EL (cell line): Measurements from ENCODE around the gene LDLR.
"Not testable (repeated sequence)": the region's sequence is repeated elsewhere in the genome, so short reads cannot be mapped to it uniquely, and the experiment has no call there.

Experiments
- DNase-seq: peaks from one replicate; pipeline ENCODE4 v3.0.0-alpha.2; 2016

Gene LDLR

GRCh38 chr19:11145536-11145924, 56.3 kb downstream of the LDLR start:
- no peak for DNase-seq

DNA sequence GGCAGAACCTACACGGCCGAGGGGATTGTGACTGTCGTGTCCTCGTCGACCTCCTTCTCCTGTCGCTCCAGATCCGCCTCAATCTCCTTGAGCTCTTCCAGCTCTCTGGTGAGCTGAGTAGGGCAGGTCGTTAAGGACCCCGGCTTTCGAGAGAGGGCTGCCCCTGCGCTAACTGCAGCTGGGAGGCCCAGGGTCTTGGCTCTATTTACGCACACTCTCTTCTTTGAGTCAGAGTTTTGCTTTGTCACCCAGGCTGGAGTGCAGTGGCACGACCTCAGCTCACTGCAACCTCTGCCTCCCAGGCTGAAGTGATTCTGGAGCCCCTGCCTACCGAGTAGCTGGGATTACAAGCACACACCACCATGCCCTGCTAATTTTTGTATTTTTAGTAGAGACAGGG, 58.7 kb downstream of the LDLR start:
- DNase-seq, result no peak

DNA sequence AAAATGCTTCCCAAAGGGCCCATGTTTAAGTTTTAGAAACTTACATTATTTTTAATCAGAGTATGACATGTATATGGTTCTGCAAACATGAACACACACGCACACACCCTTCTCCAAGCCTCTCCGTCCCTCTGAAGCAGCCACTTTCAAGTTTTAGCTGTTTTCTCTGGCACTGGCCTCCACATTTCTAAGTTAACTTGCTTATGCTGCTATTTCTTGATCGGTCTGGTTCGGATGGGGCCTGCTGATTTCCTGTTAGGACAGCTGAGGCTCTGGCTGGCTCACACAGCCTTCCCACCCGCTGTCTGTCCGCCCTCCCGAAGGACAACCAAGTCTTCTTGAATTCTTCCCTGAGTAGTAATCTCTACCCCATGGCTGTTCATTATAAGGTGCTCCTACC, 61.9 kb downstream of the LDLR start:
- no peak for DNase-seq

DNA sequence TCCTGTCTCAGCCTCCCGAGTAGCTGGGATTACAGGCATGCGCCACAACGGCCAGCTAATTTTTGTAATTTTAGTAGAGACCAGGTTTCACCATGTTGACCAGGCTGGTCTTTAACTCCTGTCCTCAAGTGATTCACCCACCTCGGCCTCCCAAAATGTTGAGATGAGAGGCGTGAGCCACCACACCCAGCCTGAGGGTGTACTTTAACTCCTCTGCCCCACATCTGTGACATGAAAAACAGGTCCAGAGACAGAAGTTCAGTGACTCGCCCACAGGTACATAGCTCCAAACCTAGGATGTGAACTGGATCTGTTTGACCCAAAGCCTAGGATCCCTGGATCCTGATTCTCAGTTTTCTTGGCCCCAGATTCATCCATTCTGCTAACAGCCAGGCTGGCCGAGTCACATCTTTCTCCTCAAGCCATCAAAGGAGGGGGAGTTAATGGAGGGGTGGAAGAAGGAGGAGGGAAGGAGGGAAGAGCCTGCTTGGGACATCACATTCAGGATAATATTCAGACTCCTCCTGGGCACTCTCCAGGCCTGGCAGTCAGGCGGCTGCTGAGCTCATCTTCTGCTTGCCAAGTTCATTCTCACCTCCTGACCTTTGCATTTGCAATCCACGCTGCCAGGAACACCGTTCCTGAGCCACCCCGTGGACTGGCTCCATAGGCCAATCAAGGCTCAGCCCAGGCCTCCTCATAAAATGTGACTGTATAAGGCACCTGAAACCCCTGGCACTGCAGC, 63.2 kb downstream of the LDLR start:
- DNase-seq, result peak; percentile 74

DNA sequence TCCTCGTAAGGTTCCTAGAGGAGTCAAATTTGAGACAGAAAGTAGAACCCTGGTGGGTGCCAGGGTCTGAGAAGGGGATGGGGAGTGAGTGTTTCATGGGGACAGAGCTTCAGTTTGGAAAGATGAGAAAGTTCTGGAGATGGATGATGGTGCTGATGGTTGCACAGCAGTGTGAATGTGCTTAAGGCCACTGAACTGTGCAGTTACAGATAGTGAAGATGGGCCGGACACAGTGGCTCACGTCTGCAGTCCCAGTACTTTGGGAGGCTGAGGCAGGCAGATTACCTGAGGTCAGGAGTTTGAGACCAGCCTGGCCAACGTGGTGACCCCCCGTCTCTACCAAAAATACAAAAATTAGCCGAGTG, 65.4 kb downstream of the LDLR start:
- no peak for DNase-seq

- DNase-seq, result peak; percentile 99
These were observed 66.3 kb downstream of the LDLR start, which contains the start of gene SPC24 for GRCh38 chr19:11155373-11156120. TSS of gene SPC24 (minus strand) at chr19:11155782. CDS start at chr19:11155776, 6 bp downstream.

- no peak for DNase-seq
These were observed 70.6 kb downstream of the LDLR start for GRCh38 chr19:11159598-11160439.

DNA sequence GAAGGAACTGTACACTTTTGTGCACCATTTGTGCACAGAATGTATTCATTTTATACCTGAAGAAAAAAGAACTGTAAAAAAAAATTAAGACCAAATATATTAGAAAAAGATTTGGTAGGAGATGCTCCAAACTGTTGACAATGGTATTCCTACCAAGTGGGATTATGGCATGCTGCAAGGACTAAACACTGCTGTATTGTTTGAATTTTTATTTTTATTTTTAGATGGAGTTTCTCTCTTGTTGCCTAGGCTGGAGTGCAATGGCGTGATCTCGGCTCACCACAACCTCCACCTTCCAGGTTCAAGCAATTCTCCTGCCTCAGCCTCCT, 71.1 kb downstream of the LDLR start:
- not testable (repeated sequence) for DNase-seq

- no peak for DNase-seq
These were observed 75.0 kb downstream of the LDLR start for GRCh38 chr19:11164296-11164695.

DNA sequence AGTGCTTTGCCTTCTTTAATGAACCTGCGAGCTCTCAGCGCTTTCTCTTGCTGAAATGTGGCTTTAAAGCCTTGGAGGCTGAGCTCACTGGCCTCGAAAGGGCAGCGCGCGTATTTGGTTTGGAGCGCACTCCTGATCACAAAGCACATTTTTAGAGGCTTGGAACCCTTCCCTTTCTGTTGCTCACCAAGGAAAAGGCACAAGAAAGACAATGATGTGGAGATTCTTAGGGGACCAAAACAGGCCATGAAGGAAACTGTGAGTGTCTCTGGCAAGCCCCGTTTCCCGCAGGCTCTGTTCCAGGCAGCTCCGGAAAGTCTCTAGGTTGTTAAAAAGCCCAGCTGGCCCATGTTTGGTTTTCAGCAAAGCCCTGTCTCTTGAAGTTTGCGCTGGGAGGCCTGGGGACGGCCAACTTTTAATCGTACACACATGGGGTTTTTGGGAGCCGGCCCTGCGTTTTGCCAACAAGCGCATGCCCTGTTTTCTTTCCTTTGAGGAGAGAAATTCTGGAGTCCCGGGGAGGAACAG, 75.7 kb downstream of the LDLR start:
- DNase-seq, result no peak

GRCh38 chr19:11165486-11166030, 76.3 kb downstream of the LDLR start:
- peak; percentile 54 for DNase-seq

DNA sequence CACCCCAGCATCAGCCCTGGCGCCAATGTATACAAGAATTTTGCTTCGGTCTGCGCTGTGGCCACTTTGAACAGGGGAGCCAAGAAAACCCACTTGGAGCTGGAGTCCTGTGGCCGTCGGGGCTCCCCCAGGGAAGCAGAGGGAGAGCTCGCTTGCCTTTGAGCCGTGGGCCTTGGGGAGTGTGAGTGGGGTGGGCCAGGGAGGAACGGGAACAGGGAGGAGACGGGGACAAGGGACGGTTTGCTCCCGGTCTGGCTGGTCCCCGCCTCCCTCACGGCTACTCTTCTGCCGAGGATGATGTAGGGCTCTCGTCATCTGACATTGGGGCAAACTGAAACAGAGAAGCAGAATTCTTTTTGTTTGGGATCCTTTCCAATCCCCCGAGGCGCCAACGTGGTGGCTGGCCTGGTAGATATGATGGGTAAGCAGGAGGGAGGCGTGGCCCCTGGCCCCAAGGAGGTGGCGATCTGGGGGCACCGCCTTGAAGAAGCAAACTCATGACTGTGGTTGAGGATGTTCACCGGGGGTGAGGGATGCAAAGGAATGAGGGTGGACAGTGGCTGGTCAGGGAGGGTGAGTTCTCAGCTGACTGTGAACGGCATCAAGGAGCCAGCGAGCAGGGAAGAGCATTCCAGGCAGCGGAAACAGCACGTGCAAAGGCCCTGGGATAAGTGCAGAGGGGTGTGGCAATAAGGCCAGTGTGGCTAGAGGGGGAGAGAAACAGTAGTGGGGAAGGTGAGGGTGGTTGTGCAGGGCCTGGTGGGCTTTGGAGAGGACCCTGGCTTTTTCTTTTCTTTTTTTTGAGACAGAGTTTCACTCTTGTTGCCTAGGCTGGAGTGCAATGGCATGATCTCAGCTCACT, 77.2 kb downstream of the LDLR start:
- DNase-seq, result peak; percentile 99

DNA sequence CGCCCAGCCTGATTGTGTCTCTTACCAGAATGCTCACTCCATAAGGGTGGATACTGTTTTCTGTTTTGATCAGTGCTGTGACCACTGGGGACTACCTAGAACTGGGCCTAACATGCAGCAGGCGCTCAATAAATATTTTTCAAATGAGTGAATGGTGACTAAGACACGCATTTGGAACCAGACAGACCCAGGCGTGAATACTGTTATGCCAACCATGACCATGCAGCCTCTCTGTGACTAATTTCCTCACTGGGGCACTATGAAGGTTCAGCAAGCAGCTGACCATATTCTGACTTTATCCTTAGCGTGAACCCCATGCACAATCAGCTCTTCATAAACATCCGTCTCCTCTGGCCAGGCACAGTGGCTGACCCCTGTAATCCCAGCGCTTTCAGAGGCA, 79.3 kb downstream of the LDLR start:
- DNase-seq, result peak; percentile 98

DNA sequence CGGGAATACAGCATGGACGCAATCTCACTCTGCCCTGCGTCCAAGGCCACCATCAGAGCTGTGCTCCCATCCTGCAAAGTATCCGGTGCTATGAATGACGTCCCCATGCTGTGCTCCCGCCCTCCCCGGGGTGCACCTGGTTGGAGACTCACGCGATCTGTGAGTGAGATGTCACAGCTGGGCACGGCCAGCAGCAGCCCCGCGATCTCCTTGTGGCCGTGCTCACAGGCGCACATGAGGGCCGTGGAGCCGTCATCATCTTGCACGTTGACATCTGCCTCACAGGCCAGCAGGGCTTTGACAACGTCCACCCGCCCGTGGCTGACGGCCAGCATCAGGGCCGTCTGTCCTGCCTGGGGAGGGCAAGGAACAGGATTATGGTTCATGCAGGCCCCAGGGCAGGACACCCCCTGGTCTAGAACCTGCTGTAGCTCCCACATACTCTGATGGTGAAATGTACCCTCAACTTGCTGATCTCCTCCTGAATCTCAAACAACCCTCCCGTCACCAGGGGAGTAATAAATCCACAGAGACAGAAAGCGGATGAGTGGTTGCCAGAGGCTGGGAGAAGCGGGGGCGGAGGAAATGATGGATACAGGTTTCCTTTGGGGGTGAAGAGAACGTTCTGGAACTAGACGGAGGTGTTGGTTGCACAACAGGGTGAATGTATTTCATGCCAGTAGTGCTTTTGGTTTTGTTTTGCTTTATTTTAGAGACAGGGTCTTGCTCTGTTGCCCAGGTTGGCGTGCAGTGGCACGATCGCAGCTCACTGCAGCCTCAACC, 80.8 kb downstream of the LDLR start:
- no peak for DNase-seq

DNA sequence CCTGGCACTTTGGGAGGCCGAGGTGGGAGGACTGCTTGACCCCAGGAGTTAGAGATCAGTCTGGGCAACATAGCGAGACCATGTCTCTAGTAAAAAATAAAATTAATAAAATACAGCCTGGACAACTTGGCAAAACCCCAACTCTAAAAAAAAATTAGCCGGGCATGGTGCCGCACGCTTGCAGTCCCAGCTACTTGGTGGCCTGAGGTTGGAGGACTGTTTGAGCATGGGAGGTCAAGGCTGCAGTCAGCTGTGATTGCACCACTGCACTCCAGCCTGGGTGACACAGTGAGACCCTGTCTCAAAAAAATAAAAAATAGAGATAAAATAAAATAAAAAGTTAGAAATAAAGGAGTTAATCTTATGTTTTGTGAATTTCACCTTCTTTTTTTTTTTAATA, 81.9 kb downstream of the LDLR start:
- DNase-seq, result no peak

- no peak for DNase-seq
These were observed 83.3 kb downstream of the LDLR start for GRCh38 chr19:11172576-11172975.

- no peak for DNase-seq
These were observed 84.4 kb downstream of the LDLR start for GRCh38 chr19:11173516-11174155.

DNA sequence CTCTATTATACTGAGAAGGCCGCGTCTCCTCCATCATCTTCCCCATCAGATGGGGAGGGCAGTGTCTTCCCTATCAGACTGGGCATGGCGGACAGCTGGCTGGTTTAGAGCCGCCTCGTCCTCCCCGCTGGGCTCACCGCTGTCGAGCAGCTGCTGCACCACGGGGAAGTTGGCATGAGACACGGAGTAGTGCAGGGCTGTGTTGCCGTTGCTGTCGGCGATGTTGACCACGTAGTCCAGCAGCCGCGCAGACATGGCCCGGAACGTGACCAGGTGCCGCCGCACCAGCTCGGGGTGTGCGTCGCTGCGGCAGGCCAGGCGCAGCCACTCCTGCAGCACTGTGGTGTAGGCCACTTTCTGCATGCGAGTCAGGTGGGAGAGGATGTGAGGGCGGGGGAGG, 85.1 kb downstream of the LDLR start:
- DNase-seq, result no peak

DNA sequence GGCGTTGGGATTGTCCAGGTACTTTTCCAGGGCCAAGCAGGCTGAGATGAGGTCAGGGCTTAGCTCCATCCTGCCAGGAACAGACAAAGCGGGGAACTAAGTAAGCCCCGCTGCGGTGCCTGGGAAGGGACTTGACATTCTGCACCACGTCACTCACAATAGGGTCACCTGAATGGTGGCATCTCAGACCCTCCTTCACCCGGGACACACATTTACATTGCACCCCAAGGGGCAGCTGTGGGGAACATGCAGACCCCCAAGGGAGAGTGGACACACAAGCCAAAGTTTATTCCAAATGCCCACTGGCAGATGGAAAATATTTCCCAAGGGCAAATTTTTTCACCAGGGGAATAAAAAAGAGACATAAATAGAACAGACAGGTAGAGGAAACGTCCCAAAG, 86.7 kb downstream of the LDLR start:
- DNase-seq, result no peak

DNA sequence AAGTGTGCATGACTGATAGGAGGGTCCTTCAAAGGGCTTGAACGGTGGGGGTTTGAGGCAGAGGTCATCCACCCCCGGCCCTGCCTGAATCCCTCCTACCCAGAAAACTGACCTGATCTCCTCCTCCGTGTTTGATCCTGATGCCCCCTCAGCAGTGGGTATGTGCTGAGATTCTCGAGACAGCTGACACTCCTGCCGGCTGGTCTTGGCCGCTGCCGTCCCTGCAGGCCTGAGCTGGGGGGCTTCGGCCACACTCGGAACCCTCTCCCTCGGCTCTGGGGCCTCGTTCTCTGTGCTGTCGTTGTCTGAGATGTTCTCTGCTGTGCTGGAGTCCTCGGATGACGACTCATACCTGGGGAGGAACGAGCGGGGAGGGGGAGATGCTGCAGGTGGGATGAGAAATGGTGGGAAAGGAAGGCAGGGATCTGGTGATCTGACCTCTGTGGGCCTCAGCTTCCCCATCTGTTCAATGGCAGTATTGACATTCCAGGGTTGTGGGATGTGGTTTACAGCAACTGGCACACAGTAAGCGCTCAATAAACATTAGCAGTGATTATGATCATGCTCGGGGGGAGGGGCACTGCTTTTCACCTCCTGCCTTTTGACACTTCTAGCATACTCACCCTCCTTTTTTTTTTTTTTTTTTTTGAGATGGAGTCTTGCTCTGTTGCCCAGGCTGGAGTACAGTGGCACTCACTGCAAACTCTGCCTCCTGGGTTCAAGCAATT, 87.4 kb downstream of the LDLR start:
- no peak for DNase-seq
